Measurements from ENCODE around the gene PSMF1.

The PSMF1 gene

GRCh38 chr20:1165521-1165920, 47.1 kb downstream of the PSMF1 start:
- DNase-seq, result no peak

- DNase-seq, result no peak
Observed at GRCh38 chr20:1165941-1166340, 47.5 kb downstream of the PSMF1 start.

GRCh38 chr20:1166948-1167720, 48.7 kb downstream of the PSMF1 start:
- DNase-seq, result no peak

- no peak for DNase-seq
Observed at GRCh38 chr20:1169224-1169623, 50.8 kb downstream of the PSMF1 start.

- peak; percentile 34 for DNase-seq
Observed at GRCh38 chr20:1171461-1172093, 53.2 kb downstream of the PSMF1 start.

GRCh38 chr20:1173698-1174097, 55.3 kb downstream of the PSMF1 start:
- no peak for DNase-seq

- no peak for DNase-seq
Observed at GRCh38 chr20:1174787-1175186, 56.4 kb downstream of the PSMF1 start.

- DNase-seq, result no peak
Observed at GRCh38 chr20:1177680-1178079, 59.3 kb downstream of the PSMF1 start.

GRCh38 chr20:1178103-1178502, 59.7 kb downstream of the PSMF1 start:
- DNase-seq, result no peak

- DNase-seq, result no peak
Observed at GRCh38 chr20:1178623-1179022, 60.2 kb downstream of the PSMF1 start.

- no peak for DNase-seq
Observed at GRCh38 chr20:1180949-1181348, 62.5 kb downstream of the PSMF1 start.

GRCh38 chr20:1182106-1182505, 63.7 kb downstream of the PSMF1 start:
- no peak for DNase-seq

- no peak for DNase-seq
Observed at GRCh38 chr20:1183153-1183552, 64.8 kb downstream of the PSMF1 start.

GRCh38 chr20:1184260-1184637, 65.8 kb downstream of the PSMF1 start:
- DNase-seq, result no peak

GRCh38 chr20:1184638-1185315, 66.4 kb downstream of the PSMF1 start, which contains the start of gene TMEM74B:
TMEM74B (minus strand) TSS chr20:1184981; CDS start chr20:1183801, 1,180 bp downstream.
- DNase-seq, result no peak

- no peak for DNase-seq
Observed at GRCh38 chr20:1185316-1185741, 66.9 kb downstream of the PSMF1 start.

- peak; percentile 19 for DNase-seq
Observed at GRCh38 chr20:1185790-1186334, 67.5 kb downstream of the PSMF1 start.

- no peak for DNase-seq
Observed at GRCh38 chr20:1186367-1186991, 68.1 kb downstream of the PSMF1 start.

- no peak for DNase-seq
Observed at GRCh38 chr20:1187605-1188171, 69.3 kb downstream of the PSMF1 start.

GRCh38 chr20:1188347-1188746, 69.9 kb downstream of the PSMF1 start:
- DNase-seq, result no peak

GRCh38 chr20:1189827-1190226, 71.4 kb downstream of the PSMF1 start:
- DNase-seq, result no peak

- no peak for DNase-seq
Observed at GRCh38 chr20:1190847-1191246, 72.4 kb downstream of the PSMF1 start.

- no peak for DNase-seq
Observed at GRCh38 chr20:1191299-1191698, 72.9 kb downstream of the PSMF1 start.
